Astrocyte (in vitro differentiated cells and primary cell): Measurements from ENCODE around the gene NDUFV1. TPM values are rescaled to one million over a fixed set of nuclear protein-coding genes. Genes with fewer than 3 reads are reported as not detected.

Source experiments
- DNase-seq: peaks from one replicate; pipeline ENCODE4 v3.0.0-alpha.2; 2010; ENCODE audit warnings: low read depth
- FAIRE-seq: peaks from 2 replicates; lab custom pipeline; 2011; peaks lifted over from hg19 to GRCh38; lab: Jason Lieb, UNC
- H2AFZ ChIP-seq: 2 replicates; pipeline ENCODE4 v1.6.0; 2012; ENCODE audit warnings: low read depth, low read length, inconsistent platforms
- H3K27ac ChIP-seq: 2 replicates; pipeline ENCODE4 v1.5.1; 2011; ENCODE audit warnings: low read depth, low read length, inconsistent platforms
- H3K27me3 ChIP-seq: 2 replicates; pipeline ENCODE4 v1.6.0; 2011; ENCODE audit warnings: low read length, inconsistent platforms; ENCODE audit not compliant: insufficient read depth
- H3K36me3 ChIP-seq: 2 replicates; pipeline ENCODE4 v1.5.1; 2011; ENCODE audit warnings: low read length, inconsistent platforms; ENCODE audit not compliant: insufficient read depth
- H3K4me1 ChIP-seq: 2 replicates; pipeline ENCODE4 v1.5.1; 2011; ENCODE audit warnings: low read length, inconsistent platforms; ENCODE audit not compliant: insufficient read depth
- H3K4me2 ChIP-seq: 2 replicates; pipeline ENCODE4 v1.6.0; 2012; ENCODE audit warnings: low read length, inconsistent platforms
- H3K4me3 ChIP-seq: 2 replicates; pipeline ENCODE4 v1.5.1; 2011; ENCODE audit warnings: low read depth, mild to moderate bottlenecking, low read length, inconsistent platforms; ENCODE audit not compliant: insufficient read depth
- H3K79me2 ChIP-seq: 2 replicates; pipeline ENCODE4 v1.6.0; 2012; ENCODE audit warnings: mild to moderate bottlenecking, low read length, inconsistent platforms; ENCODE audit not compliant: insufficient read depth
- H3K9ac ChIP-seq: 2 replicates; pipeline ENCODE4 v1.6.0; 2012; ENCODE audit warnings: mild to moderate bottlenecking, low read length, inconsistent platforms
- H3K9me3 ChIP-seq: 2 replicates; pipeline ENCODE4 v1.5.1; 2012; ENCODE audit warnings: low read depth, mild to moderate bottlenecking, low read length, inconsistent platforms; ENCODE audit not compliant: insufficient read depth
- H4K20me1 ChIP-seq: 2 replicates; pipeline ENCODE4 v1.6.0; 2012; ENCODE audit warnings: low read length, inconsistent platforms; ENCODE audit not compliant: insufficient read depth
- H3K27ac Mint-ChIP-seq: one replicate; pipeline ENCODE4 v1.8.0; 2021; ENCODE audit warnings: mild to moderate bottlenecking, mixed read lengths; ENCODE audit not compliant: unreplicated experiment
- H3K27me3 Mint-ChIP-seq: one replicate; pipeline ENCODE4 v1.8.0; 2021; ENCODE audit warnings: low read depth, mixed read lengths; ENCODE audit not compliant: unreplicated experiment
- H3K36me3 Mint-ChIP-seq: one replicate; pipeline ENCODE4 v1.8.0; 2021; ENCODE audit warnings: low read depth, mixed read lengths; ENCODE audit not compliant: unreplicated experiment
- H3K4me1 Mint-ChIP-seq: one replicate; pipeline ENCODE4 v1.8.0; 2021; ENCODE audit warnings: low read depth, mixed read lengths; ENCODE audit not compliant: unreplicated experiment
- H3K4me3 Mint-ChIP-seq: one replicate; pipeline ENCODE4 v1.8.0; 2021; ENCODE audit warnings: mild to moderate bottlenecking, moderate library complexity, mixed read lengths; ENCODE audit not compliant: unreplicated experiment
- H3K9me3 Mint-ChIP-seq: one replicate; pipeline ENCODE4 v1.8.0; 2021; ENCODE audit warnings: mild to moderate bottlenecking, mixed read lengths; ENCODE audit not compliant: unreplicated experiment
- EZH2 ChIP-seq: IDR thresholded peaks from 2 replicates; pipeline ENCODE4 v1.6.1; 2012; ENCODE audit warnings: mild to moderate bottlenecking, low read length, inconsistent platforms; ENCODE audit not compliant: insufficient read depth
- total RNA-seq: library from RNA; stranded (reverse); gene quantifications from 2 replicates; pipeline ENCODE4 v1.2.1, GENCODE V29; 2021
- TF ChIP-seq, protein P1 (sequence below): IDR thresholded peaks from 2 replicates; pipeline ENCODE4 v1.5.1; 2011; ENCODE audit warnings: low read depth, mild to moderate bottlenecking, inconsistent platforms, low read length, moderate library complexity; ENCODE audit not compliant: insufficient read depth

Gene NDUFV1
- total RNA-seq, 1 donor from 2014 or later, result 117 TPM

DNA sequence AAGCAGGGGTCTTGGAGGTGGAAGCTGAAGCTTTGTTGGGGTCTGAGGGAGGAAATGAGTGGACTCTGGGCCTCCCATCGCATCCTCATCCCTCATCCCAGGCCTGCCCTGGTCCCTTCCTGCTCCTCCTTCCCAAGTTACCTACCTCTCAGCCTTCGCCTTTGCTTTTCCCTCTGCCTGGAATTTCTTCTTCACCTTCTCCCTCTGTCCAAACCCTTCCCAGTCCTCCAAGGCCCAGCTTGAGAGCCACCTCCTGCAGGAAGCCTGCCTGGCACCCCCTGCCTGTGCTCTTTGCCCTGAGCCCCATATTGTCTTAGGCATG, 25.1 kb downstream of the NDUFV1 start:
- H2AFZ ChIP-seq, result no peak overlapping the region
- no peak overlapping the region for H3K4me3 ChIP-seq
- H4K20me1 ChIP-seq, result no peaks in the 10 kb centered on the region

DNA sequence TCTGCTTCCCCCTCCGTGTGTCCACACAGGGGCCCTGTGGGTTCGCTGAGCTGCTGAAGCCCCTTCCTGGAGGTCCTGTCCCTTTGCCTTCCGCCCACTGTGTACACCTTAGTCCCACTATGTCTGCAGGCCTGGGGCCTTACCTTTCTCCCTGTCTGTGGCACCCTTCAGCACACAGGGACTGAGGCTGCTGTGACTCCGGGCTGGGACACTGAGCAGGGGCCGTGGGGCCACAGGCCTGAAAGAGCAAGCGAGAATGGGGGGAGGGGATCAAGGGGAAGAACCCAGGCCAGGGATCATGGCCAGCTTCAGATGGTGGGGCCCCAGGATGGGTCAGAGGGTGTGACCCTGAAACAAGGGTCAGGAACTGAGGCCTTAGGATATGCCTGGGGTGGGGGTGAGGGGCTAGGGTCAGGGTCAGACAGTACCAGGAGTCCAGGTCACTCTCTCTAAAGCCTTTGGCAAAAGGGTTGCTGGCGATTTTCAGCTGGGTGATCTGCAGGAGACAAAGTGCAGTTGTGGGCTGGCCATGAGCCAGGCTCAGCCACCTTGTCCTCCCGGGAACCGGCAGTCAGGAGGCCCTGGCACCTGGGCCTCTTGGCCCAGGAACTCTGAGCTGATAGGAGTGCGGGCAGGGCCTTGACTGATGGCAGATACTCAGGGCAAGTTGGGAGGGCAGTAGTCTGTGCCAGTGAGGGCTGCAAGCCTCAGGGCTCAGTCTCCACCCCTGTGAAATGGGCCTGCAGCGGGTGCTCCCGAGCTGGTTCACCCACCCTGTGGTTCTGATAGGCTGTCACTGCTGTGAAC, 25.6 kb downstream of the NDUFV1 start:
- no peak overlapping the region for H3K4me3 Mint-ChIP-seq

More for the DNA sequence above, 25.1 kb downstream of the NDUFV1 start:
- Histone ChIP-seq H3K27ac (no peak overlapping the region), H3K27me3 (no peaks in the 10 kb centered on the region), H3K4me2 (no peak overlapping the region), H3K4me1 (peaks cover 8% of the 10 kb centered on the region), H3K36me3 (no peaks in the 10 kb centered on the region), H3K9me3 (no peaks in the 10 kb centered on the region), H3K9ac (no peak overlapping the region), H3K79me2 (no peaks in the 10 kb centered on the region)
- peaks cover under 1% of the 10 kb centered on the region for H3K36me3 Mint-ChIP-seq
- peaks cover 8% of the 10 kb centered on the region for H3K27me3 Mint-ChIP-seq
- H3K4me3 Mint-ChIP-seq, result peak overlapping the region; percentile 75
- H3K27ac Mint-ChIP-seq, result no peak overlapping the region
- TF ChIP-seq, protein P1, sequence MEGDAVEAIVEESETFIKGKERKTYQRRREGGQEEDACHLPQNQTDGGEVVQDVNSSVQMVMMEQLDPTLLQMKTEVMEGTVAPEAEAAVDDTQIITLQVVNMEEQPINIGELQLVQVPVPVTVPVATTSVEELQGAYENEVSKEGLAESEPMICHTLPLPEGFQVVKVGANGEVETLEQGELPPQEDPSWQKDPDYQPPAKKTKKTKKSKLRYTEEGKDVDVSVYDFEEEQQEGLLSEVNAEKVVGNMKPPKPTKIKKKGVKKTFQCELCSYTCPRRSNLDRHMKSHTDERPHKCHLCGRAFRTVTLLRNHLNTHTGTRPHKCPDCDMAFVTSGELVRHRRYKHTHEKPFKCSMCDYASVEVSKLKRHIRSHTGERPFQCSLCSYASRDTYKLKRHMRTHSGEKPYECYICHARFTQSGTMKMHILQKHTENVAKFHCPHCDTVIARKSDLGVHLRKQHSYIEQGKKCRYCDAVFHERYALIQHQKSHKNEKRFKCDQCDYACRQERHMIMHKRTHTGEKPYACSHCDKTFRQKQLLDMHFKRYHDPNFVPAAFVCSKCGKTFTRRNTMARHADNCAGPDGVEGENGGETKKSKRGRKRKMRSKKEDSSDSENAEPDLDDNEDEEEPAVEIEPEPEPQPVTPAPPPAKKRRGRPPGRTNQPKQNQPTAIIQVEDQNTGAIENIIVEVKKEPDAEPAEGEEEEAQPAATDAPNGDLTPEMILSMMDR, result no peak
- no peak for TF ChIP-seq EZH2
- FAIRE-seq (no peak), DNase-seq (no peak)
- H3K9me3 Mint-ChIP-seq, result no peaks in the 10 kb centered on the region
- no peaks in the 10 kb centered on the region for H3K4me1 Mint-ChIP-seq

More for the DNA sequence above, 25.6 kb downstream of the NDUFV1 start:
- FAIRE-seq (no peak), DNase-seq (no peak)
- Histone ChIP-seq H3K27ac (no peak overlapping the region), H4K20me1 (no peaks in the 10 kb centered on the region), H3K36me3 (no peaks in the 10 kb centered on the region), H3K79me2 (no peaks in the 10 kb centered on the region), H2AFZ (no peak overlapping the region), H3K4me2 (no peak overlapping the region), H3K4me3 (no peak overlapping the region), H3K27me3 (no peaks in the 10 kb centered on the region), H3K9me3 (no peaks in the 10 kb centered on the region), H3K9ac (no peak overlapping the region), H3K4me1 (peaks cover 8% of the 10 kb centered on the region)
- Mint-ChIP-seq H3K27ac (no peak overlapping the region), H3K4me1 (no peaks in the 10 kb centered on the region), H3K27me3 (peaks cover 8% of the 10 kb centered on the region), H3K36me3 (no peaks in the 10 kb centered on the region), H3K9me3 (peaks cover 2% of the 10 kb centered on the region)
- TF ChIP-seq, protein P1, result no peak
- no peak for TF ChIP-seq EZH2
